A549 (cell line): ENCODE data around the gene IMP3. TPM values are rescaled to one million over a fixed set of nuclear protein-coding genes. Genes with fewer than 3 reads are reported as not detected.
A peak's percentile ranks its signal among the peaks of the same experiment; 100 is the strongest.

Experiments
- ATAC-seq, 2 experiments: fragments of 200-7000 bp in 1 of 2; fragments of >200 bp in 1 of 2; cut with Nextera tagmentation in 1 of 2; cut with Tn5 transposase in 1 of 2; 3 replicates each; pipeline versions ENCODE4 v1.8.0 to v1.9.1; 2018 to 2020; ENCODE audit warnings: mild to moderate bottlenecking in 1 of 2, moderate library complexity in 1 of 2
- CTCF ChIA-PET: fragments of 300-600 bp; sonication (Branson Sonifier 250); formaldehyde crosslinking; extraction: SDS; loops from one replicate; lab custom pipeline; 2021; ENCODE audit warnings: antibody characterized with exemption, inconsistent platforms; lab: Yijun Ruan, JAX
- POLR2A ChIA-PET: fragments of 350-600 bp; formaldehyde crosslinking; extraction: SDS; loops from one replicate; lab custom pipeline; 2021; ENCODE audit warnings: antibody characterized with exemption, inconsistent platforms; lab: Yijun Ruan, JAX
- DNase-seq, 2 experiments: peaks; one replicate each; pipeline versions ENCODE4 v3.0.0 to v3.0.0-alpha.2; 2011 to 2016; ENCODE audit warnings: low read depth in 1 of 2, low spot score in 1 of 2
- FAIRE-seq: peaks from 2 replicates; lab custom pipeline; 2011; peaks lifted over from hg19 to GRCh38; lab: Jason Lieb, UNC
- H3K27ac ChIP-seq, 2 experiments: fragments of >200 bp; sonication (Bioruptor Twin); formaldehyde crosslinking; 3 replicates each; pipeline ENCODE4 v1.5.1; 2016 to 2017
- H3K4me1 ChIP-seq: fragments of >200 bp; sonication (Bioruptor Twin); formaldehyde crosslinking; 3 replicates; pipeline ENCODE4 v1.6.1; 2016
- H3K4me2 ChIP-seq: fragments of >200 bp; sonication (Bioruptor Twin); formaldehyde crosslinking; 3 replicates; pipeline ENCODE4 v1.6.1; 2016
- H3K4me3 ChIP-seq: fragments of >200 bp; sonication (Bioruptor Twin); formaldehyde crosslinking; 3 replicates; pipeline ENCODE4 v1.5.1; 2016
- H3K9me3 ChIP-seq: fragments of >200 bp; sonication (Bioruptor Twin); formaldehyde crosslinking; 3 replicates; pipeline ENCODE4 v1.6.1; 2016
- ATOH8 ChIP-seq: fragments of 250-450 bp; sonication (Bioruptor Pico); IDR thresholded peaks from 2 replicates; pipeline ENCODE4 v1.5.0; 2020; ENCODE audit warnings: low read depth, mild to moderate bottlenecking, moderate library complexity
- CBX2 ChIP-seq: fragments of 200-600 bp; sonication (generic); IDR thresholded peaks from 2 replicates; pipeline ENCODE4 v1.6.1; 2016; ENCODE audit warnings: low read depth, mild to moderate bottlenecking, borderline replicate concordance
- ESRRA ChIP-seq: fragments of 150-350 bp; IDR thresholded peaks from 2 replicates; pipeline ENCODE4 v1.6.1; 2014; ENCODE audit warnings: mild to moderate bottlenecking, low read length, borderline replicate concordance
- FOSL2 ChIP-seq, 2 experiments: fragments of 450-650 bp in 1 of 2; fragments of >200 bp in 1 of 2; sonication (Bioruptor Twin) in 1 of 2; formaldehyde crosslinking; IDR thresholded peaks; 2 replicates each; pipeline versions ENCODE4 v1.5.0 to v1.6.1; 2016 to 2020; ENCODE audit warnings: mild to moderate bottlenecking in 1 of 2, moderate library complexity in 1 of 2
- FOXS1 ChIP-seq: fragments of 250-450 bp; sonication (Bioruptor Pico); IDR thresholded peaks from 2 replicates; pipeline ENCODE4 v1.5.0; 2020; ENCODE audit warnings: mild to moderate bottlenecking, moderate library complexity
- GATA3 ChIP-seq: IDR thresholded peaks from 2 replicates; pipeline ENCODE4 v1.6.1; 2012; ENCODE audit warnings: borderline replicate concordance
- KDM1A ChIP-seq: fragments of 200-600 bp; sonication (generic); IDR thresholded peaks from 2 replicates; pipeline ENCODE4 v1.6.1; 2016; ENCODE audit warnings: low read depth, mild to moderate bottlenecking
- KDM5A ChIP-seq: fragments of 200-600 bp; sonication (generic); IDR thresholded peaks from 2 replicates; pipeline ENCODE4 v1.6.1; 2016; ENCODE audit warnings: antibody characterized with exemption, mild to moderate bottlenecking
- MAFK ChIP-seq: fragments of 450-650 bp; IDR thresholded peaks from 2 replicates; pipeline ENCODE4 v1.6.1; 2014; ENCODE audit not compliant: partially characterized antibody
- MAX ChIP-seq: IDR thresholded peaks from 2 replicates; pipeline ENCODE4 v1.6.1; 2012
- MAZ ChIP-seq: fragments of 150-350 bp; IDR thresholded peaks from 2 replicates; pipeline ENCODE4 v1.6.1; 2014; ENCODE audit warnings: antibody characterized with exemption, low read depth, low read length, borderline replicate concordance
- NPAS2 ChIP-seq: fragments of 250-450 bp; sonication (Bioruptor Pico); IDR thresholded peaks from 2 replicates; pipeline ENCODE4 v1.8.0; 2022; ENCODE audit warnings: mild to moderate bottlenecking, moderate library complexity, borderline replicate concordance
- PHF8 ChIP-seq: fragments of 200-600 bp; sonication (generic); IDR thresholded peaks from 2 replicates; pipeline ENCODE4 v1.6.1; 2016; ENCODE audit warnings: low read depth, mild to moderate bottlenecking, antibody characterized with exemption, moderate library complexity, borderline replicate concordance
- RAD21 ChIP-seq, 2 experiments: fragments of >200 bp in 1 of 2; sonication (Bioruptor Twin) in 1 of 2; formaldehyde crosslinking in 1 of 2; IDR thresholded peaks in 1 of 2; conservative IDR thresholded peaks in 1 of 2; 2 replicates in 1 of 2; 3 replicates in 1 of 2; pipeline ENCODE4 v1.6.1; 2012 to 2018; ENCODE audit warnings: inconsistent platforms in 1 of 2
- RARB ChIP-seq: fragments of 250-450 bp; sonication (Bioruptor Pico); IDR thresholded peaks from 2 replicates; pipeline ENCODE4 v1.8.0; 2021; ENCODE audit warnings: mild to moderate bottlenecking, moderate library complexity
- RCOR1 ChIP-seq: fragments of 150-350 bp; IDR thresholded peaks from 2 replicates; pipeline ENCODE4 v1.6.1; 2014; ENCODE audit warnings: antibody characterized with exemption, low read length, low read depth
- RFX5 ChIP-seq: fragments of 450-650 bp; IDR thresholded peaks from 2 replicates; pipeline ENCODE4 v1.7.1; 2014; ENCODE audit warnings: antibody characterized with exemption, mild to moderate bottlenecking, moderate library complexity
- SREBF2 ChIP-seq: fragments of 450-650 bp; IDR thresholded peaks from 2 replicates; pipeline ENCODE4 v1.6.1; 2014; ENCODE audit warnings: mild to moderate bottlenecking, moderate library complexity
- TFCP2L1 ChIP-seq: fragments of 250-450 bp; sonication (Bioruptor Pico); IDR thresholded peaks from 2 replicates; pipeline ENCODE4 v1.5.0; 2021; ENCODE audit warnings: mild to moderate bottlenecking
- TP53 ChIP-seq: fragments of 250-450 bp; sonication (Bioruptor Pico); IDR thresholded peaks from 2 replicates; pipeline ENCODE4 v1.5.0; 2021; ENCODE audit warnings: mild to moderate bottlenecking, moderate library complexity
- ZC3H11A ChIP-seq: fragments of 450-650 bp; IDR thresholded peaks from 2 replicates; pipeline ENCODE4 v1.6.1; 2014; ENCODE audit warnings: antibody characterized with exemption, mild to moderate bottlenecking
- ZFP36 ChIP-seq: fragments of 450-650 bp; IDR thresholded peaks from 2 replicates; pipeline ENCODE4 v1.6.1; 2014; ENCODE audit warnings: borderline replicate concordance; ENCODE audit not compliant: partially characterized antibody
- ZNF302 ChIP-seq: fragments of 250-450 bp; sonication (Bioruptor Pico); IDR thresholded peaks from 2 replicates; pipeline ENCODE4 v1.9.0; 2021; ENCODE audit warnings: inconsistent platforms, mild to moderate bottlenecking, moderate library complexity
- WGBS: methylation state at CpG from one replicate; pipeline ENCODE4 v1.1.6; 2017; ENCODE audit errors: missing lambda C conversion rate; 5-methylcytosine and 5-hydroxymethylcytosine counted together
- polyA plus RNA-seq, 4 experiments: library from polyadenylated mRNA; depleted of rRNA in 3 of 4; stranded (reverse); fragments of >200 nt; fragmentation: RNase III in 1 of 4; extraction: RNeasy Plus Mini Kit Qiagen cat#74134 plus additional on column Dnase treatment in 1 of 4; gene quantifications; 2 replicates in 3 of 4; 3 replicates in 1 of 4; pipeline ENCODE4 v1.2.3, GENCODE V29; 2011 to 2017

IMP3 gene
- polyA plus RNA-seq, 2 of the 4 experiments (the other 2 are of a cell fraction), result 90.0 to 94.7 TPM

- WGBS, result 95% methylated on average over 18 of the region's 19 CpGs
- Histone ChIP-seq H3K9me3 (no peaks in the 10 kb centered on the region), H3K27ac (peak overlapping the region in 1 of 2 experiments; percentile 94; a peak in 3 of 6 replicates), H3K4me3 (no peak overlapping the region; the same call in 2 of the 3 replicates), H3K4me1 (peaks cover 41% of the 10 kb centered on the region), H3K4me2 (peak overlapping the region; percentile 90)
- FAIRE-seq (no peak), DNase-seq (no peak), ATAC-seq (no peak)
- ChIA-PET CTCF (interaction anchor here (2.2 to 9.8 kb wide), 5 partner anchors 10 to 36 kb away, joined by 6 to 98 read pairs (median 27); partner anchors contain the start of gene IMP3), POLR2A (interaction anchor here (0.7 to 1.4 kb wide), 2 partner anchors 9 to 186 kb away, joined by 3 read pairs; no protein-coding TSS in a partner anchor)
- TF ChIP-seq MAX (no peak), RCOR1 (no peak), ZFP36 (no peak), RAD21 (conservative IDR thresholded peaks at IDR 0.05 in 1 of 2, IDR thresholded peaks at IDR 0.05 in 1 of 2) (no peak), NPAS2 (CRISPR knock-in tag) (no peak), SREBF2 (no peak), ATOH8 (no peak), ESRRA (no peak), TP53 (CRISPR knock-in tag) (no peak)
Observed at GRCh38 chr15:75649045-75649761, 9.2 kb upstream of the IMP3 start.

- ATAC-seq (peak; percentile 11 to 49; a peak in 5 of 6 replicates), DNase-seq (peak in 1 of 2 experiments; percentile 48), FAIRE-seq (no peak)
- H3K27ac ChIP-seq, result peak overlapping the region; percentile 91 to 94
- WGBS, result 7% methylated on average over 32 of the region's 34 CpGs
- POLR2A ChIA-PET, result interaction anchor here (0.7 to 2.4 kb wide), 13 partner anchors 8 to 280 kb away, joined by 3 to 22 read pairs (median 5); partner anchors contain the start of genes IMP3, MAN2C1, SIN3A and SNUPN
- H3K4me3 ChIP-seq, result peak overlapping the region; percentile 75
- H3K4me2 ChIP-seq, result peak overlapping the region; percentile 90
- H3K4me1 ChIP-seq, result peaks cover 41% of the 10 kb centered on the region
- CTCF ChIA-PET, result interaction anchor here (0.6 to 9.8 kb wide), 20 partner anchors 9 to 411 kb away, joined by 3 to 98 read pairs (median 7); partner anchors contain the start of genes IMP3 and MAN2C1
- H3K9me3 ChIP-seq, result no peaks in the 10 kb centered on the region
- no peak for TF ChIP-seq TFCP2L1 (CRISPR knock-in tag)
- TF ChIP-seq CBX2, result no peak
- no peak for TF ChIP-seq ZNF302 (CRISPR knock-in tag)
- TF ChIP-seq RFX5, result no peak
- TF ChIP-seq GATA3, result no peak
- TF ChIP-seq KDM1A, result no peak
- no peak for TF ChIP-seq ESRRA
- TF ChIP-seq PHF8, result no peak
- no peak for TF ChIP-seq ZC3H11A
- TF ChIP-seq MAZ, result no peak
- no peak for TF ChIP-seq SREBF2
- no peak for TF ChIP-seq MAFK
- no peak for TF ChIP-seq FOSL2 (IDR thresholded peaks at IDR 0.05)
- no peak for TF ChIP-seq FOSL2 (CRISPR knock-in tag; IDR thresholded peaks at IDR 0.05)
- no peak for TF ChIP-seq FOXS1
- no peak for TF ChIP-seq KDM5A
- TF ChIP-seq ATOH8, result no peak
- no peak for TF ChIP-seq RARB (CRISPR knock-in tag)
Observed at GRCh38 chr15:75648156-75649000, 8.4 kb upstream of the IMP3 start.
